NB4 (cell line): ENCODE results near the gene BACH2.

ENCODE experiments used
- POLR2A ChIP-seq: IDR thresholded peaks from 2 replicates; pipeline ENCODE4 v1.6.1; 2011; ENCODE audit warnings: mild to moderate bottlenecking; ENCODE audit not compliant: insufficient read length; ENCODE audit errors: extremely low read depth
- TF ChIP-seq, protein P1 (sequence below): IDR thresholded peaks from one replicate; pipeline ENCODE4 v1.5.1; 2012; ENCODE audit warnings: low read depth, low read length

DNA sequence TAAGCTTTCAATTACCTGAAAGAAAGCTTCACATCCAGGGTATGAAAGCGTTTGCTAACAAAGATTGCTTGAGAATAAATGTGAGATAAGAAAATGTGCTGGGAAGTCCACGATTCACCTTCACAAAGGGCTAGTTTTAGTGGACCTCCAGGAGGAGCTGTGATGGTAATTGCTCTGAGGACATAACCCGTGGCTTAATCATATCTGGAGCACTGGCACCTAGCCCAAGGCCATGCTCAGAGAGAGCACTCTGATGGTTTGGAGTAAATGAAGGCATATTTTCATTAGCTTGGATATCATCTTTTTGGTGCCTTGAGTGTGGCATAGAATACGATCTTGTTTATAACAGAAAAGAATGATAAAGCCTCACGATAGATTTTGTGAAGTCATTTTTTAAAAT, 46.9 kb upstream of the BACH2 start:
- TF ChIP-seq, protein P1, sequence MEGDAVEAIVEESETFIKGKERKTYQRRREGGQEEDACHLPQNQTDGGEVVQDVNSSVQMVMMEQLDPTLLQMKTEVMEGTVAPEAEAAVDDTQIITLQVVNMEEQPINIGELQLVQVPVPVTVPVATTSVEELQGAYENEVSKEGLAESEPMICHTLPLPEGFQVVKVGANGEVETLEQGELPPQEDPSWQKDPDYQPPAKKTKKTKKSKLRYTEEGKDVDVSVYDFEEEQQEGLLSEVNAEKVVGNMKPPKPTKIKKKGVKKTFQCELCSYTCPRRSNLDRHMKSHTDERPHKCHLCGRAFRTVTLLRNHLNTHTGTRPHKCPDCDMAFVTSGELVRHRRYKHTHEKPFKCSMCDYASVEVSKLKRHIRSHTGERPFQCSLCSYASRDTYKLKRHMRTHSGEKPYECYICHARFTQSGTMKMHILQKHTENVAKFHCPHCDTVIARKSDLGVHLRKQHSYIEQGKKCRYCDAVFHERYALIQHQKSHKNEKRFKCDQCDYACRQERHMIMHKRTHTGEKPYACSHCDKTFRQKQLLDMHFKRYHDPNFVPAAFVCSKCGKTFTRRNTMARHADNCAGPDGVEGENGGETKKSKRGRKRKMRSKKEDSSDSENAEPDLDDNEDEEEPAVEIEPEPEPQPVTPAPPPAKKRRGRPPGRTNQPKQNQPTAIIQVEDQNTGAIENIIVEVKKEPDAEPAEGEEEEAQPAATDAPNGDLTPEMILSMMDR, result no peak
- TF ChIP-seq POLR2A, result no peak
